HEK293T (cell line): Measurements from ENCODE around the gene FUT8.

Experiments used
- CTCF ChIA-PET: fragments of 350-600 bp; formaldehyde crosslinking; extraction: SDS; loops from one replicate; lab custom pipeline; 2021; ENCODE audit warnings: antibody characterized with exemption, inconsistent platforms; lab: Yijun Ruan, JAX
- POLR2A ChIA-PET: fragments of 350-600 bp; formaldehyde crosslinking; extraction: SDS; loops from one replicate; lab custom pipeline; 2020; ENCODE audit warnings: antibody characterized with exemption, inconsistent platforms; lab: Yijun Ruan, JAX
- DNase-seq: peaks from one replicate; pipeline ENCODE4 v3.0.0; 2012; ENCODE audit warnings: mixed read lengths; ENCODE audit errors: extremely low spot score
- ARNT ChIP-seq: fragments of 450-650 bp; IDR thresholded peaks from 2 replicates; pipeline ENCODE4 v1.6.1; 2017; ENCODE audit warnings: mild to moderate bottlenecking
- BHLHE40 ChIP-seq: fragments of 450-650 bp; IDR thresholded peaks from 2 replicates; pipeline ENCODE4 v1.6.1; 2016; ENCODE audit warnings: mild to moderate bottlenecking, moderate library complexity, borderline replicate concordance
- CTBP1 ChIP-seq: fragments of 450-650 bp; IDR thresholded peaks from 2 replicates; pipeline ENCODE4 v1.6.1; 2016; ENCODE audit warnings: borderline replicate concordance
- ELF4 ChIP-seq: fragments of 450-650 bp; IDR thresholded peaks from 2 replicates; pipeline ENCODE4 v1.6.1; 2017; ENCODE audit warnings: antibody characterized with exemption
- FOXA1 ChIP-seq: fragments of 450-650 bp; IDR thresholded peaks from 2 replicates; pipeline ENCODE4 v1.6.1; 2016; ENCODE audit warnings: mild to moderate bottlenecking
- FOXK2 ChIP-seq: fragments of 450-650 bp; IDR thresholded peaks from 2 replicates; pipeline ENCODE4 v1.6.1; 2016; ENCODE audit warnings: mild to moderate bottlenecking
- FOXM1 ChIP-seq: fragments of 450-650 bp; IDR thresholded peaks from 2 replicates; pipeline ENCODE4 v1.6.1; 2017; ENCODE audit warnings: mild to moderate bottlenecking, borderline replicate concordance
- HDGF ChIP-seq: fragments of 450-650 bp; IDR thresholded peaks from 2 replicates; pipeline ENCODE4 v1.6.1; 2017; ENCODE audit warnings: antibody characterized with exemption, borderline replicate concordance
- L3MBTL2 ChIP-seq: fragments of 450-650 bp; conservative IDR thresholded peaks from 2 replicates; pipeline ENCODE4 v1.6.1; 2016; ENCODE audit warnings: mild to moderate bottlenecking
- LEF1 ChIP-seq: fragments of 450-650 bp; IDR thresholded peaks from 2 replicates; pipeline ENCODE4 v1.6.1; 2017; ENCODE audit warnings: mild to moderate bottlenecking, borderline replicate concordance
- NFRKB ChIP-seq: fragments of 450-650 bp; IDR thresholded peaks from 2 replicates; pipeline ENCODE4 v1.6.1; 2016; ENCODE audit warnings: mild to moderate bottlenecking, moderate library complexity
- PKNOX1 ChIP-seq: fragments of 450-650 bp; IDR thresholded peaks from 2 replicates; pipeline ENCODE4 v1.6.1; 2016
- SP1 ChIP-seq: fragments of 450-650 bp; IDR thresholded peaks from 2 replicates; pipeline ENCODE4 v1.6.1; 2017
- SUZ12 ChIP-seq: fragments of 450-650 bp; IDR thresholded peaks from 2 replicates; pipeline ENCODE4 v1.6.1; 2016; ENCODE audit warnings: mild to moderate bottlenecking
- TARDBP ChIP-seq: fragments of 450-650 bp; IDR thresholded peaks from 2 replicates; pipeline ENCODE4 v1.6.1; 2016
- ZNF384 ChIP-seq: fragments of 450-650 bp; IDR thresholded peaks from 2 replicates; pipeline ENCODE4 v1.6.1; 2016

Gene FUT8

GRCh38 chr14:65753061-65753460, 340.5 kb downstream of the FUT8 start:
- ChIA-PET POLR2A (no interaction called here), CTCF (no interaction called here)

GRCh38 chr14:65755331-65755730, 342.8 kb downstream of the FUT8 start:
- ChIA-PET CTCF (no interaction called here), POLR2A (no interaction called here)

More at GRCh38 chr14:65753061-65753460, 340.5 kb downstream of the FUT8 start:
- DNase-seq: no peak
- TF ChIP-seq ELF4 (no peak), ZNF384 (no peak), SUZ12 (no peak), NFRKB (no peak), FOXK2 (no peak), SP1 (no peak), PKNOX1 (no peak), CTBP1 (no peak), FOXA1 (no peak), HDGF (no peak), BHLHE40 (no peak), L3MBTL2 (no peak), LEF1 (no peak), FOXM1 (no peak), TARDBP (no peak), ARNT (no peak)

GRCh38 chr14:65756880-65757279, 344.4 kb downstream of the FUT8 start:
- TF ChIP-seq PKNOX1: no peak
- no peak for TF ChIP-seq NFRKB
- TF ChIP-seq LEF1: no peak
- TF ChIP-seq BHLHE40: no peak
- no peak for TF ChIP-seq FOXM1
- no peak for TF ChIP-seq L3MBTL2
- TF ChIP-seq TARDBP: no peak
- no peak for TF ChIP-seq SP1
- no peak for TF ChIP-seq ARNT
- no peak for TF ChIP-seq FOXK2
- TF ChIP-seq HDGF: no peak
- no peak for TF ChIP-seq CTBP1
- no peak for TF ChIP-seq FOXA1
- no peak for TF ChIP-seq SUZ12
- no peak for TF ChIP-seq ZNF384
- TF ChIP-seq ELF4: no peak
- CTCF ChIA-PET: no interaction called here
- DNase-seq: no peak
- POLR2A ChIA-PET: no interaction called here

More at GRCh38 chr14:65755331-65755730, 342.8 kb downstream of the FUT8 start:
- no peak for DNase-seq
- TF ChIP-seq SP1 (no peak), PKNOX1 (no peak), LEF1 (no peak), CTBP1 (no peak), HDGF (no peak), ZNF384 (no peak)

GRCh38 chr14:65769151-65769550, 356.6 kb downstream of the FUT8 start:
- no peak for DNase-seq
- TF ChIP-seq ELF4: no peak
- POLR2A ChIA-PET: no interaction called here
- CTCF ChIA-PET: no interaction called here

- DNase-seq: no peak
- ChIA-PET POLR2A (no interaction called here), CTCF (no interaction called here)
- no peak for TF ChIP-seq PKNOX1
- TF ChIP-seq ZNF384: no peak
- no peak for TF ChIP-seq TARDBP
- TF ChIP-seq CTBP1: no peak
- no peak for TF ChIP-seq ARNT
- no peak for TF ChIP-seq SUZ12
- no peak for TF ChIP-seq L3MBTL2
- TF ChIP-seq FOXA1: no peak
- TF ChIP-seq HDGF: no peak
- no peak for TF ChIP-seq SP1
- no peak for TF ChIP-seq FOXK2
- TF ChIP-seq LEF1: no peak
- no peak for TF ChIP-seq NFRKB
These were observed 358.2 kb downstream of the FUT8 start for GRCh38 chr14:65770681-65771080.

GRCh38 chr14:65771271-65771670, 358.7 kb downstream of the FUT8 start:
- TF ChIP-seq ZNF384 (no peak), BHLHE40 (no peak), HDGF (no peak), FOXA1 (no peak), CTBP1 (no peak), L3MBTL2 (no peak), SUZ12 (no peak), FOXM1 (no peak), TARDBP (no peak), LEF1 (no peak), SP1 (no peak), ELF4 (no peak)
- ChIA-PET CTCF (no interaction called here), POLR2A (no interaction called here)
- no peak for DNase-seq
